ENCODE data around the gene FYN. TPM values are rescaled to one million over a fixed set of nuclear protein-coding genes. Genes with fewer than 3 reads are reported as not detected.

The FYN gene
- total RNA-seq, 1 experiment from 2014 or later, result 249 TPM

DNA sequence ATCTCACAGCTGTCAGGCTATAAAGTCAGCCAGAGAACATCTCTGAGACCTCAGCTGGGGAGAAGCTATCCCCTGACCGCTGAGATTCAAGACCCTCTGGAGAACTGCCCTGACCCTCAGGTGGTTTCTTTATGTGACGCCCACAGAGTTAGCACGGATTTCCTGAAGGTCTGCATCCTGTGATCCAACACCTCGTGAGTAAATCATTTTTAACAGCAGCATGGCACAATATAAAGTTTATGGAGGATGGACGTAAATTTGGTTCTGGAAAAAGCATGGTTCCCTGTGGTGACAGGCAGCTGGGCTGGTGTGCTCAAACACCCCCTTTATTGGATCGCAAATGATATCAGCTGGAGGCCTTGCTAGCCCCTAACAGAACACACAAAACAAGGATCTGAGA is 242.2 kb downstream of the FYN start:
- peaks cover 4% of the 10 kb centered on the region; the same call in 1 of the 2 replicates for H3K36me3 ChIP-seq (ENCODE audit: insufficient read depth, low read length)
- H2AFZ ChIP-seq (ENCODE audit: low read length), result no peak overlapping the region

DNA sequence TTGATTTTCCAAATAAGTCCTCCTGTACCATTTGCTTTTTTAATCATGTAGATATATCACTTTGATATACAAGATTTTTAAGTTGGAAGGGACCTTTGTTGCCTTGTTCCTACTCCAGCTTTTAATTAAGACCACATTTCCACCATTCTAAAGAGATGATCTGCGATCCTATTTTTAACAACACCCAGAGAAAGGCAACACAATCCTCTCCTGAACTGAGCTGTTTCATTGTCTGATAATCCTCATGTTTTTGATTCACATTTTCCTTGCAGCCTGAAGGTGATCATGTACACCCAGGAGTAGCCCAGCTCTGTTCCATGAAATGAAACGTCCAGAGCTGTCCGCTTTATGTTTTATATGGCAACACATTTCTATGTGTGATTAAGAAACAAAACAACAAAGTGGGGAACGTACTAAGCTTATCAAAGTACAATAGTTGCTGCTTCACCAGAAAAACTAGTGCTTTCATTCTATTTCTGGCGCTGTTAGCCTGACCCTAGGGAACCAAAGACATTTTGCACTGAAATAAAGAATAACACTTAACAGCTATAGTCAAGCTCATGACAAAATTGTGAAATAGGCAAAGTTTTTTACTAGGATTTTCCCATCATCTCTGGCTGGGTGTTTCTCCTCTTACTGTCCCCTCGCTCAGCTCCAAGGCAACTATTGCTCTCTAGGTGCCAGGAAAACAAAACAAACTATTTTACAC is 245.0 kb downstream of the FYN start:
- no peaks in the 10 kb centered on the region for H3K4me1 ChIP-seq (ENCODE audit: low read length)
- no peak overlapping the region for H3K4me3 ChIP-seq (ENCODE audit: low read length)
- no peak overlapping the region for H2AFZ ChIP-seq (ENCODE audit: low read length)
- no peaks in the 10 kb centered on the region; the same call in 1 of the 2 replicates for H3K9me3 ChIP-seq (ENCODE audit: low read length)
- H3K9ac ChIP-seq (ENCODE audit: low read length), result no peak overlapping the region
- H3K9me2 ChIP-seq (replicated peaks; ENCODE audit: insufficient read depth, low read length), result no peaks in the 10 kb centered on the region
- peaks cover 4% of the 10 kb centered on the region; the same call in 1 of the 2 replicates for H3K36me3 ChIP-seq (ENCODE audit: insufficient read depth, low read length)
- DNase-seq, result peak; percentile 31
- no peaks in the 10 kb centered on the region for H3K27me3 ChIP-seq (ENCODE audit: low read length)
- H3K79me2 ChIP-seq (ENCODE audit: low read length), result no peaks in the 10 kb centered on the region
- H3K27ac ChIP-seq (ENCODE audit: low read length), result no peak overlapping the region
- H4K20me1 ChIP-seq (ENCODE audit: insufficient read depth, low read depth, low read length), result no peaks in the 10 kb centered on the region
- H3K4me2 ChIP-seq (ENCODE audit: low read depth, low read length, poor library complexity, severe bottlenecking), result no peak overlapping the region

More for the DNA sequence above, 242.2 kb downstream of the FYN start:
- Histone ChIP-seq H3K4me3 (ENCODE audit: low read length) (no peak overlapping the region), H3K27me3 (ENCODE audit: low read length) (no peaks in the 10 kb centered on the region), H3K4me2 (ENCODE audit: low read depth, low read length, poor library complexity, severe bottlenecking) (no peak overlapping the region), H3K79me2 (ENCODE audit: low read length) (no peaks in the 10 kb centered on the region), H3K4me1 (ENCODE audit: low read length) (no peaks in the 10 kb centered on the region), H3K9ac (ENCODE audit: low read length) (no peak overlapping the region), H3K27ac (ENCODE audit: low read length) (no peak overlapping the region), H3K9me2 (replicated peaks; ENCODE audit: insufficient read depth, low read length) (no peaks in the 10 kb centered on the region), H4K20me1 (ENCODE audit: insufficient read depth, low read depth, low read length) (no peaks in the 10 kb centered on the region), H3K9me3 (ENCODE audit: low read length) (no peaks in the 10 kb centered on the region; the same call in 1 of the 2 replicates)
- no peak for DNase-seq

DNA sequence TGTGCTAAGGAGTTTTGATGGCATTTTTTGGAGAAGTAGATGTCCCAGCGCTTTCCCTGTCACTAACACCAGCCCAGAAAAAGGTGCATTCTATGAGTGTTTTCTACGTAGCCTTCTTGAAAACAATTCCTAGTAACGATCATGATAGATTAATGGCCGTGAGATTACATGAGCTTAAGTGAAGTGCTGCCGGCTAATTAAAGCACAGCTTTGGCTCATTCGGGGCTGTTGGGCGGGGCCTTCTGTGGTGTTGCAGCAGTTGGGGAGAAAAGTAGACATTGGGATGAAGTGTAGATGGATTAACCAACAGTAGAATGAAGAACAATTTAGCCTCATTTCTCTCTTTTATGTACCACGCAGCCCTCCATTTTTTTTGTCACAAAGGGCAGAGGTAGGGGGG is 246.8 kb downstream of the FYN start:
- Histone ChIP-seq H3K4me3 (ENCODE audit: low read length) (no peak overlapping the region), H3K9me3 (ENCODE audit: low read length) (no peaks in the 10 kb centered on the region; the same call in 1 of the 2 replicates), H3K9me2 (replicated peaks; ENCODE audit: insufficient read depth, low read length) (no peaks in the 10 kb centered on the region), H3K27ac (ENCODE audit: low read length) (no peak overlapping the region), H4K20me1 (ENCODE audit: insufficient read depth, low read depth, low read length) (no peaks in the 10 kb centered on the region), H2AFZ (ENCODE audit: low read length) (no peak overlapping the region), H3K27me3 (ENCODE audit: low read length) (no peaks in the 10 kb centered on the region), H3K36me3 (ENCODE audit: insufficient read depth, low read length) (peaks cover 4% of the 10 kb centered on the region; the same call in 1 of the 2 replicates), H3K79me2 (ENCODE audit: low read length) (no peaks in the 10 kb centered on the region), H3K4me2 (ENCODE audit: low read depth, low read length, poor library complexity, severe bottlenecking) (no peak overlapping the region), H3K4me1 (ENCODE audit: low read length) (no peaks in the 10 kb centered on the region), H3K9ac (ENCODE audit: low read length) (no peak overlapping the region)
- DNase-seq, result peak; percentile 25

DNA sequence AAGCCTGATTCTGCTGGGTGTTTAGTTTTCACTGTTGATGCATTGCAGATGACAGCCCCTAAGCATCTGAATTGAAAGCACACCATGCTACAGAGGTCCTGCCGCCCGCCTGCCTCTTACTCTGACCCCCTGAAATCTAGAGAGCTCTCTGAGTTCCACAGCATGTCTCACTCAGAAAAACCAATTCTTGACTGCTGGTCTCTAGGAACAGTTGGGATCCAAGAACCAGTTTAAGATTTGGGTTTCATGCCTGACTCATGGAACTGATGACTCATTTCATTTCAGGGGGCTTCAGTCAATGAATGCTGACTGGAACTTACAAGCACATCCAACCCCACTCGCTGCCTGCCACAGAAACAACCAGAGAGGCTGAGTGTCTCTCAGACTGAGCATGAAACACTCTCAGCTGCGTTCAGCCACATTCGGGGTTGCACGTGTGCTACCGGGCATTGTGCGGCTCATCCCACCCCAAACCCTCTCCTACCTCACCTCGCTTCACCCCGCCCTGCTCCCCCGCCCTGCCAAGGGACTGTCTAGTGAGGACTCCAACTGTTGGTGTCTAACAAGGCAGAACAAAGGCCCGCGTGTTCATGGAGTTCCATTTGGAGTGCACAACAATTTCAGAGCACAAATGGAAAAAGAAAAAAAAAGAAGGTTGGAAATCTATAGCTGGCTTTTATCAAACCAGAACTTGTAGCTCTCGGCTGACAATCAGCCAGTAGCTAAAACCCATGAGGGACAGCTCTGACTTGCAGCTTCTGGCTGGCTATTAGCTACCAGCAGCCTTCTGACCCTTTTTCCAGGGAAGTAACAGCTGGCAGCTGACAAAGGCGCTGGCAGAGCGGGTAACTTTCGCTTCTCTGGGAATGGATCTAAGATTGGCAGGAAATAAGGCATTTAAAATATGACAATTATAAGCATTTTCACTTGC is 247.5 kb downstream of the FYN start:
- DNase-seq, result peak; percentile 25

DNA sequence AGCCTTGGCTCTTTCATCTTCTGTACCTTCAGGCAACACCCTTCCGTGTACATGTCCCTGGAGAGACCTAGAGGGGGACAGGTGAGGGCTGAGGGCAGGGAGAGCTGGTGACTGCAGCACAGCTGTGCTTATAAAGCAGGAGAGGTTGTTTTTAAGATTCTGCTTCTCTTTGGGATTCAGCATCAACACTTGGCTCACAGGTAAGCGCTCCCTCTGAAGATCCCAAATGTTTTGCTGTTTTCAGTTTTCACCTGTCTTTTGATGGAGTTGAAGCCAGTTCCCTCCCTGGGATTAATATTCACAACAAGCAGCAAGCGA is 248.2 kb downstream of the FYN start:
- Histone ChIP-seq H4K20me1 (ENCODE audit: insufficient read depth, low read depth, low read length) (no peaks in the 10 kb centered on the region), H3K9ac (ENCODE audit: low read length) (no peak overlapping the region), H3K4me1 (ENCODE audit: low read length) (no peaks in the 10 kb centered on the region), H3K9me3 (ENCODE audit: low read length) (no peaks in the 10 kb centered on the region; the same call in 1 of the 2 replicates), H3K27me3 (ENCODE audit: low read length) (no peaks in the 10 kb centered on the region), H3K79me2 (ENCODE audit: low read length) (no peaks in the 10 kb centered on the region), H3K36me3 (ENCODE audit: insufficient read depth, low read length) (0 out of 2 replicates have a peak, but pooled peaks cover 4% of the 10 kb centered on the region), H3K9me2 (replicated peaks; ENCODE audit: insufficient read depth, low read length) (no peaks in the 10 kb centered on the region), H2AFZ (ENCODE audit: low read length) (no peak overlapping the region), H3K27ac (ENCODE audit: low read length) (no peak overlapping the region), H3K4me2 (ENCODE audit: low read depth, low read length, poor library complexity, severe bottlenecking) (no peak overlapping the region), H3K4me3 (ENCODE audit: low read length) (no peak overlapping the region)
- DNase-seq, result peak; percentile 28

More for the DNA sequence above, 247.5 kb downstream of the FYN start:
- no peaks in the 10 kb centered on the region for H3K4me1 ChIP-seq (ENCODE audit: low read length)
- no peak overlapping the region for H3K4me2 ChIP-seq (ENCODE audit: low read depth, low read length, poor library complexity, severe bottlenecking)
- no peaks in the 10 kb centered on the region for H3K27me3 ChIP-seq (ENCODE audit: low read length)
- no peaks in the 10 kb centered on the region for H4K20me1 ChIP-seq (ENCODE audit: insufficient read depth, low read depth, low read length)
- no peaks in the 10 kb centered on the region for H3K79me2 ChIP-seq (ENCODE audit: low read length)
- no peaks in the 10 kb centered on the region; the same call in 1 of the 2 replicates for H3K9me3 ChIP-seq (ENCODE audit: low read length)
- no peak overlapping the region for H3K27ac ChIP-seq (ENCODE audit: low read length)
- 0 out of 2 replicates have a peak, but pooled peaks cover 4% of the 10 kb centered on the region for H3K36me3 ChIP-seq (ENCODE audit: insufficient read depth, low read length)
- H3K4me3 ChIP-seq (ENCODE audit: low read length), result no peak overlapping the region
- no peak overlapping the region for H3K9ac ChIP-seq (ENCODE audit: low read length)
- H3K9me2 ChIP-seq (replicated peaks; ENCODE audit: insufficient read depth, low read length), result no peaks in the 10 kb centered on the region
- H2AFZ ChIP-seq (ENCODE audit: low read length), result no peak overlapping the region

DNA sequence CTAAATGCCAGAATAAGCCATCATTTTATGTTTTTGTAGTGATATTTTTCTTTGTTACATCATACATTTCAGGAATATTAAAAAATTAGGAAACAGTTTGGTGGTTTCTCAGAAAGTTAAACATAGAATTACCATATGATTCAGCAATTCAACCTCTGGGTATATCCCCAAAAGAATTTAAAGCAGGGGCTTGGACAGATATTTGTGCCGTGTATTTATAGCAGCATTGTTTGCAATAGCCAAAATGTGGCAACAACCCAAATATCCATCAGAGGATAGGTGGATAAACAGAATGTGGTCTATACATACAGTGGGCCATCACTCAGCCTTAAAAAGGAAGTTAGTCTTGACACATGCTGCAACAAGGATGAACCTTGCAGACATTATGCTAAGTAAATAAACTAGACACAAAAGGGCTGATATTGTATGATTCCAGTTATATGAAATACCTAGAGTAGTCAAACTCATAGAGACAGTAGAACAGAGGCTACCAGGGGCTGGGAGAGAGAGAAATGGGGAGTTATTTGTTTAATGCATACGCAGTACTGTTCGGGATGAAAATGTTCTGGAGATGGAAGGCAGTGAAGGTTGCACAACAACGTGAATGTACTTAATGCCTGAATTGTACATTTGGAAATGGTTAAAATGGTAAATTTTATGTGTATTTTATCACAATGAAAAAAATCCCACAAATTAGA is 248.7 kb downstream of the FYN start:
- no peaks in the 10 kb centered on the region for H4K20me1 ChIP-seq (ENCODE audit: insufficient read depth, low read depth, low read length)
- no peak overlapping the region for H3K27ac ChIP-seq (ENCODE audit: low read length)
- H3K9me2 ChIP-seq (replicated peaks; ENCODE audit: insufficient read depth, low read length), result no peaks in the 10 kb centered on the region
- no peaks in the 10 kb centered on the region; the same call in 1 of the 2 replicates for H3K9me3 ChIP-seq (ENCODE audit: low read length)
- no peak overlapping the region for H3K4me3 ChIP-seq (ENCODE audit: low read length)
- no peak overlapping the region for H3K4me2 ChIP-seq (ENCODE audit: low read depth, low read length, poor library complexity, severe bottlenecking)
- no peaks in the 10 kb centered on the region for H3K27me3 ChIP-seq (ENCODE audit: low read length)
- no peaks in the 10 kb centered on the region for H3K4me1 ChIP-seq (ENCODE audit: low read length)
- H3K79me2 ChIP-seq (ENCODE audit: low read length), result no peaks in the 10 kb centered on the region
- no peak overlapping the region for H2AFZ ChIP-seq (ENCODE audit: low read length)
- 0 out of 2 replicates have a peak, but pooled peaks cover 3% of the 10 kb centered on the region for H3K36me3 ChIP-seq (ENCODE audit: insufficient read depth, low read length)
- peak; percentile 5 for DNase-seq
- no peak overlapping the region for H3K9ac ChIP-seq (ENCODE audit: low read length)

DNA sequence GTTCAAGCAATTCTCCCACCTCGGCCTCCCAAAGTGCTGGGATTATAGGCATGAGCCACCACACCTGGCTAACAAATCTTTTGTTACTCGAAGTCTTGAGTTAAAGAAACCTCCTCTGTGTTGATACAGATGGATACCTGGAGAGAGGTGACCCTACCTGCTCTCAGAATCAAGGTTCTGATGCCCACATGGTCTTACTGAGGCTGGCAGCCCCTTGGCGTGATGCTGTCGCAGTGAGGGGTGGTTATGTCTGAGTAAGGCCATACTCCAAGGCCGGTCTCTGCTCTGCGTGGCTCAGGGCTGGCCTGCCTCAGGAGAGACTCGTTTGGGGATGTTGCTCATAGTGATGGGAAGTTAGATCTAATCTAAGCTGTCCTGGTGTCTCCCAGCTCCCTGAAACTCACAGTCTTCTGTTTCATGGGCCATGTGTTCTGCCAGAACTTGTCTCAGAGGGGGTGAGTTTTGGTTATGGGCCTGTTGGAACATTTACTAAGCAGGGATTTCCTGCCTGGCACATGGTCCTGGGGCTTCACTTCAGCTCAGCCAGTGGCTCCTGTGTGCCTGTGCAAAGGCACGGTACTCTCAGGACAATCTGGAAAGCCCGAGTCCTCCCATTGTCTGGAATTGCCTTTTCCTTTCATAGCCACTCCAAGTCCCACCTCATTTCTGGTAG is 250.1 kb downstream of the FYN start:
- H3K9me3 ChIP-seq (ENCODE audit: low read length), result no peaks in the 10 kb centered on the region
- no peak overlapping the region for H2AFZ ChIP-seq (ENCODE audit: low read length)
- H3K9ac ChIP-seq (ENCODE audit: low read length), result no peak overlapping the region
- H3K27ac ChIP-seq (ENCODE audit: low read length), result no peak overlapping the region
- no peak overlapping the region for H3K4me2 ChIP-seq (ENCODE audit: low read depth, low read length, poor library complexity, severe bottlenecking)
- peak; percentile 15 for DNase-seq
- no peaks in the 10 kb centered on the region for H4K20me1 ChIP-seq (ENCODE audit: insufficient read depth, low read depth, low read length)
- no peaks in the 10 kb centered on the region for H3K79me2 ChIP-seq (ENCODE audit: low read length)
- H3K36me3 ChIP-seq (ENCODE audit: insufficient read depth, low read length), result no peaks in the 10 kb centered on the region
- no peaks in the 10 kb centered on the region for H3K27me3 ChIP-seq (ENCODE audit: low read length)
- no peak overlapping the region for H3K4me3 ChIP-seq (ENCODE audit: low read length)
- H3K4me1 ChIP-seq (ENCODE audit: low read length), result no peaks in the 10 kb centered on the region
- no peaks in the 10 kb centered on the region for H3K9me2 ChIP-seq (replicated peaks; ENCODE audit: insufficient read depth, low read length)

Data from Karpas-422 (cell line).